Measurements from ENCODE around the gene SIPA1L3.

The SIPA1L3 gene

GRCh38 chr19:38055655-38056521 is 148.9 kb downstream of the SIPA1L3 start (continued):
- TF ChIP-seq GLI2 (tag by site-specific recombination; IDR thresholded peaks at IDR 0.05; ENCODE audit: borderline replicate concordance, low read depth) (no peak), ZNF211 (tag by site-specific recombination; IDR thresholded peaks at IDR 0.05; ENCODE audit: low read depth) (no peak), ZNF214 (tag by site-specific recombination; IDR thresholded peaks at IDR 0.05; ENCODE audit: borderline replicate concordance) (no peak), ZNF146 (tag by site-specific recombination; IDR thresholded peaks at IDR 0.05) (no peak), OVOL3 (tag by site-specific recombination; IDR thresholded peaks at IDR 0.05) (no peak), ZNF571 (tag by site-specific recombination; IDR thresholded peaks at IDR 0.05) (peak; percentile 66; the same call in 1 of the 2 replicates), ZSCAN18 (tag by site-specific recombination; IDR thresholded peaks at IDR 0.05) (no peak), ZNF138 (tag by site-specific recombination; IDR thresholded peaks at IDR 0.05; ENCODE audit: borderline replicate concordance) (no peak), ZNF114 (tag by site-specific recombination; IDR thresholded peaks at IDR 0.05) (no peak), TRIM28 (IDR thresholded peaks at IDR 0.05; ENCODE audit: borderline replicate concordance, low read length) (no peak), ZNF529 (tag by site-specific recombination; IDR thresholded peaks at IDR 0.05; ENCODE audit: insufficient replicate concordance) (no peak), ATF2 (tag by site-specific recombination; IDR thresholded peaks at IDR 0.05; ENCODE audit: low read depth) (no peak), ZNF248 (tag by site-specific recombination; IDR thresholded peaks at IDR 0.05) (no peak), ZXDB (tag by site-specific recombination; IDR thresholded peaks at IDR 0.05) (no peak), ZNF423 (tag by site-specific recombination; IDR thresholded peaks at IDR 0.05) (peak; percentile 57; the same call in 1 of the 2 replicates), YY1 (tag by site-specific recombination; IDR thresholded peaks at IDR 0.05) (no peak), ZNF776 (tag by site-specific recombination; IDR thresholded peaks at IDR 0.05; ENCODE audit: borderline replicate concordance) (no peak), ZIC2 (tag by site-specific recombination; IDR thresholded peaks at IDR 0.05) (peak; percentile 99), ZBTB10 (tag by site-specific recombination; IDR thresholded peaks at IDR 0.05) (no peak), ZNF701 (tag by site-specific recombination; IDR thresholded peaks at IDR 0.05) (no peak; the same call in 1 of the 2 replicates), ZNF19 (tag by site-specific recombination; IDR thresholded peaks at IDR 0.05; ENCODE audit: low read depth) (no peak), ZNF223 (tag by site-specific recombination; IDR thresholded peaks at IDR 0.05) (no peak), ZNF37A (tag by site-specific recombination; IDR thresholded peaks at IDR 0.05) (no peak), MEIS1 (CRISPR knock-in tag; IDR thresholded peaks at IDR 0.05; ENCODE audit: borderline replicate concordance) (no peak), ZBTB8A (tag by site-specific recombination; IDR thresholded peaks at IDR 0.05) (peak; percentile 32; the same call in 1 of the 2 replicates), EGR2 (tag by site-specific recombination; IDR thresholded peaks at IDR 0.05; ENCODE audit: low read depth) (peak; percentile 98), MZF1 (tag by site-specific recombination; IDR thresholded peaks at IDR 0.05; ENCODE audit: borderline replicate concordance) (no peak), ZBTB6 (tag by site-specific recombination; IDR thresholded peaks at IDR 0.05) (no peak), ZNF148 (tag by site-specific recombination; IDR thresholded peaks at IDR 0.05; ENCODE audit: borderline replicate concordance) (no peak), ZNF670 (tag by site-specific recombination; IDR thresholded peaks at IDR 0.05; ENCODE audit: low read depth) (no peak), ZFHX2 (tag by site-specific recombination; conservative IDR thresholded peaks at IDR 0.05) (peak; percentile 99), ZNF10 (tag by site-specific recombination; IDR thresholded peaks at IDR 0.05) (no peak)
